HG02623 (cell line): ENCODE results near the gene LRRC28.
A peak's percentile ranks its signal among the peaks of the same experiment; 100 is the strongest.

ENCODE experiments used
- ATAC-seq: cut with Tn5 transposase; IDR thresholded peaks from one replicate; pipeline ENCODE4 v1.9.1; 2021; ENCODE audit warnings: moderate library complexity; ENCODE audit not compliant: unreplicated experiment

Gene LRRC28

DNA sequence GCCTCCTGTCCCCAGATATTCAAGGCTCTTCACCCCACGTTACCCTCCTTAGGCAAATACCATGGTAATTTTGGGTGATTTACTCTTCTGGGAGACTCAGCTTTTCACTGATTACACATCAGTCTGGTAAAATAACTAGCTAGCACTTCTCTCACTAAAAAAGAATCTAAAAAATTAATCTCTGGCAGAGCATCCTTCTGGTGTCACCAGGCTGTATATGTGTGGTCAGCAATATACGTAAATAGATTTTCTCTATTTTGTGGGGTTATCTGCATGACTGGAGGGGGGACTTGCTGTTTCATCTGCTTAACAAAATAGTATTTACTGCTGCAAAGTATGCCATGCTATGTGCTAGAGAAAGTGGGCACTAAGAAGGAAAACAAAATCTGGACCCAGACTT, 45.1 kb downstream of the LRRC28 start:
- ATAC-seq, result no peak

DNA sequence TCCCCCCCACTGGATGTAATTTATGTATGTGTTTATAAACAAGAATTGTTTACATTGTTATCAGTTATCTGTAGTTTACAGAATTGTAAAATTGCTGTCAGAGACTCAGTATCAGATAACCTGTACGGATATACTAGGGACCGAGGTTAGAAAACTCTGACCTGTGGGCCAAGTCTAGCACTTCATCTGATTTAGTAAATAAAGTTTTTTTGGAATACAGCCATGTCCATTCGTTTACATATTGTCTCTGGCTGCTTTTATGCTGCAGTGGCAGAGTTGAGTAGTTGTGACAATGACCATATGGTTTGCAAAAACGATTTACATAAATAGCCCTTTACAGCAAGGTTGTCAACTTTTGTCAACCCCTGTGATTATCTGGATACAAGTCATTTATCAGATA, 52.6 kb downstream of the LRRC28 start:
- ATAC-seq, result no peak

DNA sequence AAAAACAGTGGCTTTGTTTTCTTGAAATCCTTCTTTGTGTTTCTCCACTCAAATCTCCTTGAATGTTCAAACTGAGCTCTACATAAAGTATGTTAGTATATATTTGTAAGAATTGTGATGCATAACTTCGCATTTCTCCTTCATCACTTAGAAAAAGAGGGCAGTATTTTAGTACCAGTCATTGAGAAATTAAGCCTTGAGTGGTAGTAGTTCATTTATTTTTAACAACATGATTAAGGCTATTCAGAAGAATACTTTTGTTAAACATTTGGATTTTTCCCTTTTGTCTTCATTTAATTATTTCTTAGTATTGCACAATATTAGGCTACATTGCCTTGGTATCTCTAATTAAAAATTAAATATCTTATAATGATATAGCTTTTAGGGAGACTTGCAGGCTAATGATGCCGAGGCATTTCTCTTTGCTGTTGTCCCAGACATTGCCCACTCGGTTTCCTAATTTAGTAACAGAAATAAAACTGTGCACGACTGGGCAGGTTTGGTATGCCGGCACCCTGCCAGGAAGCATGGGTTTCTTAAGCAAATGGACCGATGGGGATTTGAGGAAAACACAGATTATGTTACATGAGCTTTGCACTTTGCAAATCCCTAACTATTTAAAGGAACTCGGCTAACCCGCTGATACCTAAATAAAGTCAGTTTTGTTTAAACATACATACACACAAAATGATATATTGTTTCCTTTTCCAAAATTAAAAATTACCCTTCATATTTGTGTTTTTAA, 54.7 kb downstream of the LRRC28 start:
- no peak for ATAC-seq

DNA sequence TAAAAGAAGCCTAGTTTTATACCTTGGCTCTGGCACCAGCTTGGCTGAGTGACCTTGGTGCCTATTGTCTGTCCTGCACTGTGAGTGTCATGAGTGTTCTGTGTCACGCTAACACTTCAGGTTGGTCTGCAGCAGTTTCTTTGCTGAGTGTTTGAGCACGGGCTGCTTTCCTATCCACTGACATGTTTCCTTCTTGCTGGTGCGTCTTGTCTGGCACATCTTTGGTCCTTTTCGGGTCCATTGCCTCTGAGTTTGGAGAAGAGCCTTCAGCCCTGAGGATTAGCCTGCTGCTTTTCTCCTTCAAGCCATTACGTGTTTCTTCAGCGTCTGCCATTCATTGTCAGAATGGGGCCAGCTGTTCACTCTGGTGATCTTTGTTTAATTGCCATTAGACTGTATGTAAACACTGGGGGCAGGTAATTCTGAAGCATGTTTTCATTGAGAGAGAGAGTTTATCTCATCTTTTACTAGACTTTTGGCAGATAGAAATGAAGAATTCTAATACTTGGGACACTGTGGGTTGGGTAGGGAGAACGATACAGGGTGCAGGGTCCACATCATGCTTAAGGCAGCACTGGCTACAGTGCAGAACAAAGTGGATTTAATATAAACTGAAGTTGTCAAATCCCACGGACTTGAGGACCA, 55.5 kb downstream of the LRRC28 start:
- ATAC-seq, result no peak

DNA sequence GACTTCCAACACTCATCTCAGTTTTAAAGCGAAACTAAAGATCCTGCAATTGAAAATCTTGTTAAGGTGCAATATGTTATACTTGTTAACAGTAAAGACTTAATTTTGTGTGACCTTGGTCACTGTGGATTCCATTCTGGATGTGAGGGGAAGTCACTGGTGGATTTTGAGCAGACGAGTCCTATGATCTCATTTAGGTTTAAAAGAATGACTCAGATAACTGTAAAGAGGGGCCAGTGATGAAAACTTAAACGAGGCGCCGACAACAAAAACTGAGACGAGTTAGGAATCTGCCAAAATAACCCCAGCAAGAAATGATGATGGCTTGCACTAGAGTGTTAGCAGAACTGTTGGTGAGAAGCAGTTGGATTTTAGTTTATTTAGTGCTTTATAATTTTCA, 56.5 kb downstream of the LRRC28 start:
- no peak for ATAC-seq

DNA sequence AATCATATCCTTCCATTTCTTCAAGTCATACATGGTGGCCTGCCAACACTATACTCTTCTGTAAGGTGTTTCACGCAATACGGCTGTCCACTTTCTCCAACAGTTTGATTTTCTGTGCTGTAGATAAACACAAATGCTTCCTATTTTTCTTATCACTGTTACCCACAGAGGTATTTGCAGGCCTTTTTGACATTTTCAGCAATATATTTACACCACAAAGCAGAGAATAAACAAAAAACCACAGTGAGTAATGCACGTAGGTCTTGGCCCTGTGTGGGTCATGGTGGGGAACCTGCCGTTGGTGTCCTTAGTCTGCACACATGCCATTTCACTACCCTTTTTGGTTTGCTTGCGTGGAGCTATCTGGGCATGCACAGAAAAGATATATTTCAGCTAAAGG, 59.5 kb downstream of the LRRC28 start:
- ATAC-seq, result no peak

DNA sequence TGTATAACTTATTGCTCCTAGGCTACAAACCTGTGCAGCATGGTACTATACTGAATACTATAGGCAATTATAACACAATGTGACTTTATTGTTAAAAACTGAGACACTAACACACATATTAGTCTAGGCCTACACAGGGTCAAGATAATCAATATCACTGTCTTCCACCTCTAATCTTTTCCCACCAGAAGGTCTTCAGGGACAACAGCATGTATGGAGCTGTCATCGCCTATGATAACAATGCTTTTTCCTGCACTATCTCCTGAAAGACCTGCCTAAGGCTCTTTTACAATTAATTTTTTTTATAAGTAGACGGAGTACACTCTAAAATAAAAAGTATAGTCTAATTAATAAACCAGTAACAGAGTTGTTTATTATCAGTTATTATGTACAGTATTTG, 60.9 kb downstream of the LRRC28 start:
- ATAC-seq, result no peak

DNA sequence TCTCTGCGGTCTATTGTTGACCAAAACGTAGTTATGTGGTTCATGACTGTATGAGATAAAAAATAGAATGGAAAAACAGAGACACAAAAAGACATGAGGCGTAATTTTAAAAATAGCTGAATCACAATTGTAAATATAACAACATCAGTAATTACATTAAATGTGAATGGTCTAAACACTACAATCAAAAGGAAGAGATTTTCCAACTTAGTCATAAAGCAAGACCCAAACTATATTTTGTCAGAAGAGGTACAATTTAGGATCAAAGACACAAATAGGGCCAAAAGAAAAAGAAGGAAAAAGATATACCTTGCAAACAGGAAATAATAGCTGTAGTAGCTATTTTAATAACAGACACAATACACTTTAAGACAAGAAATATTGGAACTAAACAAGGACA, 61.5 kb downstream of the LRRC28 start:
- ATAC-seq, result no peak

DNA sequence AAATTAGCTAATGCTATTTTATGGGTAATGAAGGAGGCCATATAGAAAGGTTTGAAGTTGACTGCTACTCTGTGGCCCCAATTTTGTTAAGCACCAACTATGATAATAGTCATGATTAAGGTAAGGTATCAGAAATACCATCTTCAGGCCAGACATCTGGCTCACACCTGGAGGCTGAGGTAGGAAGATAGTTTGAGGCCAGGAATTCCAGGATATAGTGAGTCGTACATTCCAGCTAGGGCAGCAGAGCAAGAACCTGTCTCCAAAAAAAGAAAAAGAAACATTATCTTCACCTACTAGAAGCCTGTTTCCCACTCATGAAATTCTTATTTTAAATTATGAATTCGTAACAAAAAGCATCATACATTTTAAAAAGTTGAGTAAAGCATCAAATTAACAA, 64.4 kb downstream of the LRRC28 start:
- ATAC-seq, result no peak

DNA sequence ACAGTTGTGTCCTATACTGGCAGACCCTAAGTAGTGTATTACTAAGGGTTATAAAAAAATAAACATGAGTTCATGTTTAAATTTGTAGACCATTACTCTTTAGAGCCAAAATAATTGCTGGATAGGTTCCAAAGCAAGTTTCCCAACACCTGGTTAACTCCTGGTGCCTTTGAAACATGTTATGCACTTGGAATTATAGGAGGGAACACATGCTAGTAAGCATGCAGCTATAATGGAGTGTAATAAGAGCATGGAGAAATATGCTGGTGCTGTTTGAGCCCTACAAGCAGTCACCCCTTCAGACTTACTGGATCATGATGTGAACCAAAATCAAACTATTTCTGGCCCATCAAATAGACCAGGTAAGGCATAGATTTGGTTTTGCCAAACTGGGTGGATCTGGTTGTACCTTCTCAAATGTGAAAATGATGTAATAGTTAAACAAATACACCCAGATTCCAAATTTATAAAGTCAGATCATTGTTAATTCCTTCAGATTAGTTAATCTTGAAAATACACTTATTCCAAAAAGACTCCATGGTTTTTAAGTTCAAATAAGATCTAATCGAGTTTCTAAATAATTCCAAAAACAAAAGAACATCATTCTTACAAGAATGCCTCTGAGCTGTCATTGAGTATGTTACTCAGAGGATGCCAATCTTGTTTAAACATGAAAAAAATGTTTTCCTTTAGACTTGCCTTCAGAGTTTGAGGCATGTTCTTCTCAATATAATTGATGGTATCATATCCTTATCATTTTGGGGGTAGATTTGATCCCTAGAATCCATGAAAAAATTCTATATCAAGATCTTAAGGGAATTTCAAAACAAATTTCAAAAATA, 69.3 kb downstream of the LRRC28 start:
- ATAC-seq, result no peak

DNA sequence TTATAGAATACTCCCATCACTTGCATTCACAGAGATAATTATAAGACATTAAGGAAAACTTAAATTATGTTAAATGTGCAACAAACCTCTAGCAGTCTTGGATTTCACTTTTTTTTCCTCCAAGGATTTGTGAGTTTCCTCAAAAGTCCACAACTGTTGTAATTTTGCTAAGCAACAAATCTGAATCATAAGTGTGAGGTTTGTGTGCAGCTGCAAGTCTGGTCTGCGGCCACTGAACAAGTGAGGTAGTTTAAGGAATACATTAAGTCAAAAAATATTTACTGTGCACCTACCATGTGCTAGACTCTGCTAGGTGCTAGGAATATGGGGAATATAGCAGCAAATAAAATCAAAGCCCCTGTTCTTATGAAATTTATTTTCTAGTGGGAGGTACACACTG, 70.2 kb downstream of the LRRC28 start:
- no peak for ATAC-seq

DNA sequence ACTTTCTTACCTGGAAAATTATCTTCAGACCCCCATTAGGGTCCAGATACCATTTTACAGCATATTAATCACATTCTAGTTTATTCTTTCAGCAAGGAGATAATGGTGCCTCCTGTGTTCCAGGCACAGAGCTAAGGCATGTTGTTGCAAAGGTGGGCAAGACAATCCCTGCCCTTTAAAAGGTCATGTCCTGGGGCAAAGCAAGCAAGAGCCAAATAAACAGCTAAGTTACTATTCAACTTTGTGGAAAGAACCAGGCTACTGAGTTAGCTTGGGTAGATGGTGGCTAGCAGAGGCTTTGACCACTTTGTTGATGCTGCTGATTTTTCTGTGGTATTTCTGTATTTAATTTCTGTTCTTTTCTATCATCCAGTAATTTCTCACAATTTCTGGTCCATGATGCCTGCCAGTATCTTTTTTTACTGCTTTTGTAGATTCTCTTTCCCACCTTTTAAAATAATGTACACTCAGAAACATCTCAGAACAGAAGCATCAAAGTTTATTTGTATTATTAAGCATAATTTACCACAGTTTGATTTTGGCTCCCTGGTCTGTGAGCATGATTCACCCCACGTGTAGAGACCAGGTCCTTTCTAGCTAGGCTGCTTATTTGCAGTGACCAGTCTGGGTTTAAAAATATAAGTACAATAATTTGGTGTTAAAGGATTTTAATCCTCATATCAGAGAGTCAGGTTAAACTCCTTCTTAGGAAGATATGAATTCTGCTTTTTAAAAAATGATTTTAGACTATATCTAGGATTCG, 71.5 kb downstream of the LRRC28 start:
- no peak for ATAC-seq

DNA sequence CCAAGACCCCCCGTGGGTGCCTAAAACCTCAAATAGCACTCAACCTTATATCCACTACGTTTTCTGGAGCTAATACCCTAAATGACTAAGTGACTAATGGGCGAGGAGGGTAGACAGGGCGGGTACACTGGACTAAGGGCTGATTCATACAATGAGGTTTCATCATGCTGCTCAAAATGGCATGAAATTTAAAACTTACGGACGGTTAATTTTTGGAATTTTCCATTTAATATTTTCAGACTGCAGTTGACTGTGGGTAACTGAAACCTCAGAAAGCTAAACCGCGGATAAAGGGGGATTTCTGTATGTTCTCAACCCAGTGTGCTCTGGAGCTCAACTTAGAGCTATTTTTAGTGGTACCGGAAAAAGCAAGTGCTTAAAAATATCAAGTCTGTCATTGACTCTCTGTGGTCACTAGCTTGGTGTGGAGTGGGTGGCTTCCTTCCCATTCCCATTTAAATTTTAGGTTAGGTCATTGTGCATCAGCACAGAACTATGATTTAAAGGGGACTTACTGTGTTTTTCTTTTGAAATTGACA, 72.9 kb downstream of the LRRC28 start:
- peak; percentile 80 for ATAC-seq

DNA sequence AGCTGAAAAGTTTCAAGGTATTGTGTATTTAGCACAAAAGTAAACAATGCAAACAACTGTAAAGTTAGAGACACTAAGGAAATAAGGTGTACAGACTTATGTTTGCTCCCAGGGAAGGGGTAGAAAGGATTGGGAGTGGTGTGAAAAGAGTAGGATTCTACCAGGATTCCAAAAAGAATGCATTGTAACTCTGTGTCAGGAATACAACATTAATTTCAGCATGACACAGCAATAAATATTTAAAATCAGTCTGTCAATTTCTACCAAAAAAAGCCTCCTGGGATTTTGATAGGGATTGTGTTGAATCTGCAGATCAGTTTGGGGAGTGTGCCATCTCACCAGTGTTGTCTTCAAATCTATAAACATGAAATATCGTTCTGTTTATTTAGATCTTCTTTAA, 73.4 kb downstream of the LRRC28 start:
- ATAC-seq, result no peak

DNA sequence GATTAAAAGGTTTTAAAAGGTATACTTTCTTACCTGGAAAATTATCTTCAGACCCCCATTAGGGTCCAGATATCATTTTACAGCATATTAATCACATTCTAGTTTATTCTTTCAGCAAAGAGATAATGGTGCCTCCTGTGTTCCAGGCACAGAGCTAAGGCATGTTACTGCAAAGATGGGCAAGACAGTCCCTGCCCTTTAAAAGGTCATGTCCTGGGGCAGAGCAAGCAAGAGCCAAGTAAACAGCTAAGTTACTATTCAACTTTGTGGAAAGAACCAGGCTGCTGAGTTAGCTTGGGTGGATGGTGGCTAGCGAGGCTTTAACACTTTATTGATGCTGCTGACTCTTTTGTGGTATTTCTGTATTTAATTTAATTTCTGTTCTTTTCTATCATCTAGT, 75.0 kb downstream of the LRRC28 start:
- ATAC-seq, result no peak

DNA sequence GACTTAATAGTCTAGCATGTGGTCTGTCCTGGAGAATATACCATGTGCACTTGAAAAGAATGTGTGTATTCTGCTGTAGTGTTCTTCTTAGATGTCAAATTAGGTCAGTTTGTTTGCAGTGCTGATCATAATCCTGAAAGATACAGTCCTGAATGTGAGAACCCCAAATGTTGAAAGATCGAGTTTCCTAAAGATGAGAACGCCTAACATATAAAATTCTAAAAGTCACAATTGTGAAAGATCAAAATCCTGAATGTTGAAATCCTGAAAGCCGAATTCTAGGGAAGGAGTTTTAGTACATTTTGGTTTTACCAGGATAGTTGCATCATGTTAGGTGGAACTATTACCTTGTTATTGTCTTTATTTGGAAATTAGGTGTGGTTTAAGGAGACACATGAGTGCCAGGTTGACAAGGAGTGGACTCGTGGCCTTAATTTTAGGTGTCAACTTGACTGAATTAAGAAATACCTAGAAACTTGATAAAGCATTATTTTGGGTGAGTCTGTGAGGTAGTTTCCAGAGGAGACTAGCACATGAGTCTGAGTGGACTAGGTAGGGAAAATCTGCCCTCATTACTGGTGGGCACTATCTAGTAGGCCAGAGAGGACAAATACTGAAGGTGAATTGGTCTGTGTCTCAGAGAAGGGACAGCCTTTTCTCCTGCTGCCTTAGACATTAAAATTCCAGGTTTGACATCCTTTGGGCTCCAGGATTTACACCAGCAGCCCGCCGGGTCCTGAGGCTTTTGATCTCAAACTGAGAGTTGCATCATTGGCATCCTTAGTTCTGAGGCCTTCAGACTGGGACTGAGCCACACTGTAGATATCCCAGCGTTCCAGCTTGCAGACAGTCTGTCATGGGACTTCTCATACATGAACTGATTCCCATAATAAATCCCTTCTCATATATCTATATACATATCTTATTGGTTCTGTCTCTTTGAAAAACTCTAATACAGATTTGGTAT, 77.1 kb downstream of the LRRC28 start:
- no peak for ATAC-seq

DNA sequence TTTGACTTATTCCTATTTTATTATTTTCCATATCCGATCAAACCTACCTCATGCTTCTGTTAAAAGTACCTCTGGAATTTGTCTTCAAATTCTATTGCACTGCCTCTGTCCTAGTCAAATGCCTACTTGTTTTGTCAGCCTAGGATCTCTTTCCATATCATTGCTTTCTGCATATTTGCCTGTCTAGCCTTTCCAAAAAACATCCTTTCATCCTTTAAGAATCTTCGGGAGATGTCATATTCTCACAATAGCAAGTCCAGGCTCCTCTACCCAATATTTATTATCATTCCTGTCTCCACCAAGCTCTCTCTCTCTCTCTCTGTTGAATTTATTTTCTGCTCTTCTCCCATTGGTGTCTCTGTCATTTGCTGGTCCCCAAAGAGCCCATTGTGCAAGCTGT, 80.1 kb downstream of the LRRC28 start:
- no peak for ATAC-seq

DNA sequence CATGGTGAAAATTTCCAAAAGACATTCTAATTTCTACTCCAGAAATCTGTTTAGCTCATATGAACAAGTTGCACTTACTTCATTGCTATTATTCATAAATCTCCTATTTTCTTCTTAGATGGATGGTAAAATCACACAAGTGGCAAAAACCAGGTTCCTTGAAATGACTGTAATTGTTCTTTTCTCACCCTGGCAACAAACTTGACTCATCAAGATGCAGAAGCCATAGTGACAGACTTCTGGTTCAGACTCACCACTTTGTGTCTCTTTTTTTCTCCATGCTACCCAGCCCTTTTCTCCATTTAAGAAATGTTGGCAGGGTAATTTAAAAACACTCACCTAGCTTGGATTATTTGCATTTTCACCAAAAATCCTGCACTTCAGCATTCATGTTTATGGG, 82.1 kb downstream of the LRRC28 start:
- ATAC-seq, result no peak

DNA sequence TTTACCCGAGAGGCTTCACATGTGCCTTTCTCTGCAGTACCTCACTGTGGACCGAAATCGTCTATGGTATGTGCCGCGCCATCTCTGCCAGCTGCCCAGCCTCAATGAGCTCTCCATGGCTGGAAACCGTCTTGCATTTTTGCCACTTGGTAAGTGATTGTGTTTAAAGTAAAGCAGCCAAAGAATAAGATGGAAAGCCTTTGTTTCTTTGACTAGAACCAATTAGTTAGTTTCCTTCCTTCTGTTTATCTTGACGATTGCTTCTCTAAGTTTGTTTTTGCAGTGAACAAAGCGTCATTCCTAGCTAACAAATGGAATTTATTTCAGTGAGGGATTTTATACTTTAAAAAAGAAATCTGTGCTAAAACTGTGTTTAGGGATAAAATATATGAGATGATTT, 82.7 kb downstream of the LRRC28 start:
- no peak for ATAC-seq

DNA sequence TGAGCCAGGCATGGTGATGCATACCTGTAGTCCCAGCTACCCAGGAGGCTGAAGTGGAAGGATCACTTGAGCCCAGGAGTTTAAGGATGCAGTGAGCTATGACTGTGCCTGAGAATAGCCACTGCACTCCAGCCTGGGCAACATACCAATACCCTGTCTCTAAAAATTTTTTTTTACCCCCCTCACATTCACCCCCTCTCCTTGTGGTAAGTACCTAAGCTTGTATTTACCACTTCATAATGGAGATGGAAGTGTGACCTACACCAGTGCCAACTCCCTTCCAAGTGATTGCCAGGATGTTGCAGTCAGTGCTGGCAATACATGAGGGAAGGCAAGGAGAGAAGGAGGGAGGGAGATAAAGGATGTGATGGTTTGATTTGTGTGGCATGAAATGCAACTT, 84.2 kb downstream of the LRRC28 start:
- ATAC-seq, result no peak
